NCI-H226 (cell line): Measurements from ENCODE around the gene BOK.
"Not testable (repeated sequence)": the region's sequence is repeated elsewhere in the genome, so short reads cannot be mapped to it uniquely, and the experiment has no call there.

Source experiments
- DNase-seq: peaks from one replicate; pipeline ENCODE4 v3.0.0-alpha.2; 2015

Gene BOK

DNA sequence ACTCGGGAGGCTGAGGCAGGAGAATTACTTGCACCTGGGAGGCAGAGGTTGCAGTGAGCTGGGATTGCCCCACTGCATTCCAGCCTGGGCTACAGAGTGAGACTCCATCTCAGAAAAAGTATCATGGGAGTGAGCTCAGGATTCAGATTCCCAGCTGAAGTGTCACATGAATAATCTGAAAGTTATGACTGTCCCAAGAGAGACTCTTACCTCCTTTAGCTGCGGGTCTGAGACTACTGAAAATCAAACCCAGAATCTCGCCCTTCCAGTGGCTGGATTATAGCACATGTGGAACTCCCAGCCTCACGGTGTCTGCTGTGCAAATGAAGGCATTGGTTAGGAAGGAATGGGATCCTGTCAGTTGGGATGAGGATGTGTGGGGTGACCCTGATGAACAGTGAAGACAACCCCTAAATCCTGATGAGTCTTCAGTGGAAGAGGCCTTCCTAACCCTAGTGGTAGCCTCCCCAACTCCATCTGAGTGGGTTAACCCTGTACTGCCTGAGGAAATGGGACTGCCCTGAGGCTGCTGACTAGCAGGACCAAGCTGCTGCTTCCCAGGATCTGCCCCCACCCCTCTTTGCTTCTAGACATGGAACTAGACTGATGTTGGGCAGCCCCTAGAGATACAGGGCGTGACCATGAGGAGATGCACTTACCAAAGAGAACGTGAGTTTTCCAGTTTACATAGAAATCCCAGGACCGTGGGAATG is 16.5 kb downstream of the BOK start:
- DNase-seq = no peak

DNA sequence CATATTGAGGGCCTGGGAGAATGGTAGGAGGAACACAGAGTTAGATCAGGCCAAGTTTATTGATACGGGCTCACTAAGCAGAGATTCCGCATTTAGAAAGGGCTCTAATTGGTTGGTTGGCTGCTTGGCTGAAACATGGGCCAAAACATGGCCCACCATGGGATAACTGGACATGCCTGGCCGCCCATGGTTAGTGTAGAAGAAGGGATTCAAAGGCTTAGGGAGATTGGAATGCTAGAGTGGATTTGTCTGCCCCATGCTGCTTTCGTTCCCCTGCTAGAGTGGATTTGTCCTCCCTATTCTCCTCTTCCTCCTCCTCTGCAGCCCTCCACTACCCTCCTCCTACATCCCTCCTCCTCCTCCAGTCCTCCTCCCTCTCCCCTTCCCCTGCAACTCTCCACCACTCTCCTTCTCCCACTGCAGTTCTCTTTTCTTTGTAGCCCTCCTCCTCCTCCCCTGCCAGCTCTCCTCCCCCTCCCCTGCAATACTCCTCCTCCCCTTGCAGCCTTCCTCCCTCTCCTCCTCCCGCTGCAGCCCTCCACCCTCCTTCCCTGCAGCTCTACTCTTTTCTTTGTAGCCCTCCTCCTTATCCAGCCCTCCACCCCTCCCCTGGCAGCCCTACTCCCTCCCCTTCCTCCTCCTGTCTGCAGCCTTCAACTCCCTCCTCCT is 17.2 kb downstream of the BOK start:
- no peak for DNase-seq

DNA sequence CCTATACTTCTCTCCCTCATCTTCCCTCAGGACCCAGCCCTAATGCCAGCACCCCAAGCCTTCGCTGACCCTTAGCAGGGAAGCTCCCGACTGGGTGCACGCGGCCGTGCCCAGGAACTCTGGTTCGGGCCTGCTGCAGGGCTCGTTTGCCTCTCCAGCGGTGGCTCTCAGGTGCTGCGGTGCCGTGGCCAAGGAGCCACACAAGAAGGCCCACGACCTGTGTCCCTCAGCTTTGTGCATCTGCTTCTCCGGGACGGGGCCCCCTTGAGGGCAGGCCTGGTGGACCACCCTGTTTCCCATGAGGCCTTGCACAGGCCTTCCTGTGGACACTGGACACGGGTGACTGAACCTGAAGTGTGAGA is 17.7 kb downstream of the BOK start:
- DNase-seq = no peak

DNA sequence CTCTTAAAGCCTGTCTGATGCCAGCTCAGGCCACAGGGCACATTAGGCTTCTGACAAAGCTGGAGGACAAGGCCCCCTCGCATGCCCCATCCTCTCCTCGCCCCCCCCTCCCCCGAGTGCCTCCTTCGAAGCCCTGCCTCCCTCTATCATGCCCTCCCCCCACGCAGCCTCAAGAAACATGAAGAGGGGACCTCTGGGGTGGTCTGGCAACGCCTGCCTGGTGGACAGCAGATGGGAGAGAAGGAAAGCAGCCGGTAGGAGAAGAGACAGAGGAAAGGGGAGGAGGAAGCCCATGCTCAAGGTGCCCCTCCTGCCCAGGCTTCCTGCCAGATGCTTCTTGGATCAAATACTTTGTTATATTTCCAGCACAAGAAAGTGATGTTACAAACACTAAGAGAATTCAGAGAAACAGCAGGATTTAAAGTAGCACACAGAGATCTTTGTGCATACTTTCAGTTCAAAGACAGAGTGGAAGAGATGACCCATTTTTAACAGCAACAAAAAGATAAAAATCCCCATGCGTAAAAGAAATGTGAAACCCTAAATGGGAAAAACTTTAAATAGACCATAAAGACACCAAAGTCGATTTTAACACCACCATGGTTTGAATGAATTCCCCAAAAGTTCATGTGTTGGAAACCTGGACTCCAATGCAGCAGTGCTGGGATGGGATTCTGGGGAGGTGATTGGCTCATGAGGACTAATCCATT is 19.0 kb downstream of the BOK start:
- DNase-seq = no peak

DNA sequence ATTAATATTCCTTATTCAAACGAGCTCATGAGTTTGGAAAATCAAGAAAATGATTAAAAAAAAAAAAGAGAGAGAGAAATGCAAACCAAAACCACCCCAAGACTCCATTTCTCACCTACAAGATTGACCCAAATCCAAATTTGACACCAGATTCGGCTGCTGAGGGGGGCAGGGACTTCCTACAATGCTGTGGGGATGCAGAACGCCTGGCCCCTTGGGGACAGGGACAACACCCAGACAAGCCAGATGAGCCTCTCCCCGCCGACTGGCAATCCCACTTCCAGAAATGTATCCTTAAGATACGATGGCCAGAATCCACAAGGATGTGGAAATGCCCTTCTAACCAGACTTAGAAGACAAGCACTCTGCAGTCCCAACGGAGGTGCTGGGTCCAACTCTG is 20.7 kb downstream of the BOK start:
- no peak for DNase-seq

DNA sequence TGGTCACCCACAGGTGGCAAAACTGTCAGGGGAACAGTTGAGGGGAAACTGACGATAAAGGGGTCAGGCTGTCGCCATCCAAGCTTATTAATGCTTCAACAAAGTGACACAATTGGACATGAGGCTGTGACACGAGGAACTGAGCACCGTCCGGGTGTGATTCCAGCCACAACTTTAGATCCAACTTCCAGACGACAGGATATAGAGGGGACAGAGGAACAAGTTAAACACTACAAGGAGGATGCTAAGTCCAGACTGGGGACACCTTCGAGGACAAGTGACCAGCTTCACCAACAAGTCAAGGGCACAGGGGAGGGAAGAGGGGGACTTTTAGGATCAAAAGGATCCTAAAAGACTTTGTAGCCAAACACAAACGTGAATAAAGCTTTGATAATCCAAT is 23.8 kb downstream of the BOK start:
- DNase-seq = no peak

DNA sequence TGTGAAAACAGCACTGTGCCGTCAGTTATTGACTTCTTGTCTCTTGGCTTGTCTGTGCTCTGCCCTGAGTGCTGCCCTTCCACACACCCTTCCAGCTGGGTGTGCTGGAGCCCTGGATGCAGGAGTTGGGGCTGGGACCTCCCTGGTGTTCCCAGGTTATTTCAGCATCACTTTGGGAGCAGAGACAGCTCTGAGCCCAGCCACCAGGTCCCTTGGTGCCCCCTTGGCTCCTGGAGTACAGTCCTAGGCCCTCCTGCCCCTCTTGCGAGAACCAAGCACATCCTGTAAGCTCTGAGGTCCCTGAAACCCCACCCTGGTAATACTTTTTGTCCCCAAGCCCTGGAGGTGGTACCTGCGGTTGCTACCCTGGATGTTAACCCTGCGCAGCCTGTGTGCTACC is 24.3 kb downstream of the BOK start:
- DNase-seq = no peak

DNA sequence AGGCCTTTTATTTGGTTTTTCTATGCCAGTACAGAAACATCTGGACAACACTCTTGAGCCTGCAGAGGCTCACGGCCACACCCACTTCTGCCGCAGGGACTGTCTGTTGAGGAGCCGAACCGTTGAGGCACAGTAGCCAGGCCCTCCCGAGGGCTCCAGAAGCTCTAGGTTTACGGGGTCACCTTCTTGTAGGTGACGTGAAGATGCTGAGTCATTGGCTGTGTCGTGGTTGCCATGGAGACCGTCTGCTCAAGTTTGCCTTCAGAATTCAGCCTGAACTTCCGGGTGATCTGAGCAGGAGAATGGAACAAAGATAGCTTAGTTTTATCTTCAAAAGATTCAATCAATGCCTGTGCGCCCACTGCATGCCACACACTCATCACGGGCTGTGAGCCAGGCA is 25.9 kb downstream of the BOK start:
- peak; percentile 12 for DNase-seq

DNA sequence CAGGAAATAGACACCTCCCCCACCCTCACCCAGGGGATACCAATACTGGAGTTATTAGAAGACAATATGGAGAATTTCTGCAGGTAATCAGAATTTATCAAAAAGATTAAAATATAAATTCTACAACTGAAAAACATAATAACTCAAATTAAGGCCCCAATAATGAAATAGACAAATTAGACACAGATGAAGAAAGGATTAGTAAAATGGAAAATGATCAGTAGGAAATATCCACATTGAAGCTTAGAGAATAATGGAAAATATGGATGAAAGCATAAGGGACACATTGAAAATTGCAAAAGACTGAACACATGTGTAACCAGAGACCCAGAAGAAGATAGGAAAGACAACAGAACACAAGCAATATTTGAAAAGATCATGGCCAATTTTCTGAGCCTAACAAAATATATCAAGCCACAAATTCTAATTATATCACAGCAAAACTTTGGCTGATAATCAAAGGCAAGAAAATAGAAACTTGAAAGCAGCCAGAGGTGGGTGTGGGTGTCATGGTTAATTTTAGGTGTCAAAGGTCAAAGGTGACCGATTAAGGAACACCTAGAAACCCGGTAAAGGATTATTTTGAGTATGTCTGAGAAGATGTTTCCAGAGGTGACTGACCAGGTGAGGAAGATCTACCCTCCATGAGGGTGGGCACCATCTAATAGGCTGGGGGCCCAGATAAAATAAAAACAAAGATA is 28.2 kb downstream of the BOK start:
- DNase-seq = no peak

DNA sequence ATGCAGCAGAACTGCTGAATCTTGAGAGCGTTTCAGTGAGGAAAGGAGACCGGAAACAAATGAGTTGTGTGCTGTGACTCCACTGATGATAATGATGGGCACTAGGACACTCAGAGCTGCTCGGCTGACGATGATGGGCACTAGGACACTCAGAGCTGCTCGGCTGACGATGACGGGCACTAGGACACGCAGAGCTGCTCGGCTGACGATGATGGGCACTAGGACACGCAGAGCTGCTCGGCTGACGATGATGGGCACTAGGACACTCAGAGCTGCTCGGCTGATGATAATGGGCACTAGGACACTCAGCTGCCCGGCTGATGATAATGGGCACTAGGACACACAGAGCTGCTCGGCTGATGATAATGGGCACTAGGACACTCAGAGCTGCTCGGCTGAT is 31.3 kb downstream of the BOK start:
- not testable (repeated sequence) for DNase-seq

DNA sequence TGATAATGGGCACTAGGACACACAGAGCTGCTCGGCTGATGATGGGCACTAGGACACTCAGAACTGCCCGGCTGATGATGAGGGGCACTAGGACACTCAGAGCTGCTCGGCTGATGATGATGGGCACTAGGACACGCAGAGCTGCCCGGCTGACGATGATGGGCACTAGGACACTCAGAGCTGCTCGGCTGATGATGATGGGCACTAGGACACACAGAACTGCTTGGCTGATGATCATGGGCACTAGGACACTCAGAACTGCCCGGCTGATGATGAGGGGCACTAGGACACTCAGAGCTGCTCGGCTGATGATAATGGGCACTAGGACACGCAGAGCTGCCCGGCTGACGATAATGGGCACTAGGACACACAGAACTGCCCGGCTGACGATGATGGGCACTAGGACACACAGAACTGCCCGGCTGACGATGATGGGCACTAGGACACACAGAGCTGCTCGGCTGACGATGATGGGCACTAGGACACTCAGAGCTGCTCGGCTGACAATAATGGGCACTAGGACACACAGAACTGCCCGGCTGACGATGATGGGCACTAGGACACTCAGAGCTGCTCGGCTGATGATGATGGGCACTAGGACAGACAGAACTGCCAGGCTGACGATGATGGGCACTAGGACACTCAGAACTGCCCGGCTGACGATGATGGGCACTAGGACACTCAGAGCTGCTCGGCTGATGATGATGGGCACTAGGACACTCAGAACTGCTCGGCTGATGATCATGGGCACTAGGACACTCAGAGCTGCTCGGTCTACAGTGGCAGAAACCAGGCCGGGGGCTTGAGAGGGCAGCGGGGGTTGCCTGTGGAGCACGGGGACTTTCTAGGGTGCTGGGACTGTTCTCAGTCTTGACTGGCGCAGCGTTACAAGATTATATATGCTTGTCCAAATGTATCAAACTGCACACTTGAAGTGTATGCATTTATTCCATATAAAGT is 32.2 kb downstream of the BOK start:
- not testable (repeated sequence) for DNase-seq

DNA sequence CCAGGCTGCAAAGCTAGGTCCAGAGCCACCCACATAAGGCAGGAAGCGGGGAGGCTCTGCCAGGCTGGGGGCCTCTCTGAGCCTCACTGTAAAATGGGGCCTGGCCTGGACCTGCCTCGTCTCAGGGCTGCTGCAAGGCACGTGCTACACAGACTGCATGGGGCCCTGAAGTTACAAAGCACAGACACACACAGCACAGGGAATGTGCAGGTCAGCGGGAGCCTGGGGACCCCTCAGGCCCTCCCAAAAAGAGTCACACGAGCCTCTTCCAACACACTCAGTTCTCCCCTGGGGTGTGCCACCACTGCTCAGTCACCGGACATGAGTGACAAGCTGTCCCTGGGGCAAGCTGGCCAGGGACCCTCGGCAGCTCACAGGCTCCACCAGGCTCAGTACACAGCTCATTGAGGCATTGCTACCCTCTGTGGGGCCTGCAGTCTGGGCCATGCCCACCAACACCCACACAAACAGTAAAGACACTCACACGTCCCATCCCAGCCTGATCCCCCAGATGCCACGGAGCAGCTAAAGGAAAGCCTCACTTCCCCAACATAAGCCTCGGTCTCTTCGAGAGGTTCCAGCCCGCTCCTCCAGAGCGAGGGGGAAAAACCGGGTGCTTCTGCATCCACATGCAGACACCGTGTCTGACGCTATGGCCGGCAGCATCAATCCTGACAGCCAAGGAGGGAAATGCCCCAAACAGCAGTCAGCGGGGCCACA is 33.7 kb downstream of the BOK start:
- no peak for DNase-seq

DNA sequence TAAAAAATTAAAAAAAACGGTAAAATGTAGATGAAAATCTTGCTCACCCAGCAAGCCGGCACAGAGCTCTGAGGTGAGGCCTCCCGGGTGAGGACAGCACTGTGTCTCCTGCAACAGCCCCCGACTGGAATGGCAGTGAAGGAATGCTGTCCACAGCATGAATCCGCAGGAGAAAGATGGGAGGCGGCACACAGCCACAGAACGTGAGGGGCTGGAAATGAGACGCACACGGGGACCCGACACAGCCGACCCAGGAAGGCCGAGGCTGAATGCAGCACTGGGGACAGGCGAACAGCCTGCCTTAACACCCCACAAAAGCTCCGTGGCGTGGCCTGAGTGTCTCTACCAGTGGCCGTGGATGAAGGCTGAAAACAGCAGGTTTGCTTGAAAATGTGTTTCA is 34.7 kb downstream of the BOK start:
- no peak for DNase-seq

DNA sequence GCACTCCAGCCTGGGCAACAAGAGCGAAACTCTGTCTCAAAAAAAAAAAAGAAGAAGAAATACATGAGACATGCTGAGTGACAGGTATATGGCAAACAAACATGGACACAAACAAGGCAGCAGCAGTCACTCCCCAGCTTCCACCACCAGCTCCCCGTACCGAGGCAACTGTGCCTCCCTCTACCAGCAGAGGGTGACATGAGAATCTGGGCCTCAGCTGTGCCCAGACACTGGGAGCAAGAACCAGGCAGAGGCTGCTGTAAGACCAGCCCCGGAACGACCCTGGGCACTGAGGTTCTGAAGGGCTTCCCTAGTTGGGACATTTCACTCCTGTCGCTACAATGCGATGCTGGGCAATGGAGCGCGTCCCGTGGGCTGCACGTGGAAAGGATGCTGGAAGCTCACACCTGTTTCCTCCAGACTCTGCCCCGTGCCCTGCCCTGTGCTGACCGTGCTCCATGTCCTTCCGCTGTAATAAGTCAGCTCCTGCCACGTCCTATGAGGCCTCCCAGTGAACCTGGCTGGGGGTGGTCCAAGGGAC is 37.1 kb downstream of the BOK start:
- no peak for DNase-seq

DNA sequence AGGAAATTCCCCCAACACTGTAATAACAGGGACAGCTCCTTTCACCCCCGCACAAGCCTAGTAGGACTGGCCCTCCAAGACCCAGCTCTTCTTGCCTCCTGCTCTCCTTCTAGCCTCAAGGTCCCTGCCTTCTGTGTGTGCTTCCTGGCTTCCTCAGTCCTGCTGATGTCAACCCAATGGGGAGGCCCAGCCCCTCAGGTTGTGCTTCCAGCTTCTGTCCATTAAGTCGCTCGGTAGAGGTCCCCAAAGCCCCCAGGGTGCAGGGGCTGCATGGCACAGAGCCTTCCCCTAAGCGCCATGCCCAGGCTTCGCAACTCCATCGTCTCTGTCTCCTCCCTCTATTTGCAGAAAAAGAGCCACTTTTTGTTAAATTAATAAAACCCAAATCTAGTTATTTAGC is 39.0 kb downstream of the BOK start:
- no peak for DNase-seq

DNA sequence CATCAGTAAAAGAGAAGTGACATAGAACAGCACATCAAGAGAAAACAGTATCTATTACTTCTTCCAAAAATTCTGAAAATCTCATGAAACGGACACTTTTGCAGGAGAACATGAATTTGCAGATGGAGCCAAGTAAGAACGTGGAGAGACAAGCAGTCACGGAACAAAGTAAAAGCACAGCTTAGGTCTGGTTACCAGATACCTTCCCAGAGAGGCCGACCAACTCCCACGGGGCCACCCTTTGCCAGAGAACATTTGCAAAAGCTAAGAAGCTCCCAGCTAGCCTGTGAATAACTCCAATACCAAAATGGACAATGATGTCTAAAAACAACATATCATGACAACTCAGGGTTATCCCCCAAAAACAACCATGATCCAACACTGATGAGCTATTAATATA is 39.5 kb downstream of the BOK start:
- DNase-seq = no peak

DNA sequence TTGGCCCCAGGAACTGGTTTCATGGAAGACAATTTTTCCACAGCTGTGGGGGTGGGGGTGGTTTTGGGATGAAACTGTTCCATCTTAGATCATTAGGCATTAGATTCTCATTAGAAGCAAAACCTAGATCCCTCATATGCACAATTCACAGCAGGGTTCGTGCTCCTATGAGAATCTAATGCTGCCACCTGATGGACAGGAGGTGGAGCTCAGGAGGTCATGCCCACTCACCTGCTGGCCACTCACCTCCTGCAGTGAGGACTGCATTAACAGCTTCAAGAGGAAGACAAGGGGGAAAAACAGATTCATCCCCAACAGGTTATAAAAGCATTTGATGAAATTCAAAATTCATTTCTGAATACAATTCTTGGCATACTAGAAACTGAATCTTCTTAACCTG is 39.9 kb downstream of the BOK start:
- no peak for DNase-seq

DNA sequence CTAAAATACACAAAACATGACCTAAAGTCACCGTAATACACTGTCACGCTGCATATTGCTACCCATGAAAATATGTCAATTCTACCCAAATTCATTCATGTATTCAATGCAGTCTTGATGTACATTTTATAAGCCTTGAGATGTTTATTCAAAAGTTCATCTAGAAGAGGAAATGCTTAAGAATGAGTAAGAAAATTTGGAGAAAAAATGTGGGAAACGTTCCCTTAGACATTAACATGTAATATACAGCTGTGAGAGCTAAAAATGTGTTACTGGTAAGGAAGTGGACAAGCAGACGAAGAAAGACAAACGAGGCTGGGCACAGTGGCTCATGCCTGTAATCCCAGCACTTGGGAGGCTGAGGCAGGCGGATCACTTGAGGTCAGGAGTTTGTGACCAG is 41.1 kb downstream of the BOK start:
- no peak for DNase-seq

DNA sequence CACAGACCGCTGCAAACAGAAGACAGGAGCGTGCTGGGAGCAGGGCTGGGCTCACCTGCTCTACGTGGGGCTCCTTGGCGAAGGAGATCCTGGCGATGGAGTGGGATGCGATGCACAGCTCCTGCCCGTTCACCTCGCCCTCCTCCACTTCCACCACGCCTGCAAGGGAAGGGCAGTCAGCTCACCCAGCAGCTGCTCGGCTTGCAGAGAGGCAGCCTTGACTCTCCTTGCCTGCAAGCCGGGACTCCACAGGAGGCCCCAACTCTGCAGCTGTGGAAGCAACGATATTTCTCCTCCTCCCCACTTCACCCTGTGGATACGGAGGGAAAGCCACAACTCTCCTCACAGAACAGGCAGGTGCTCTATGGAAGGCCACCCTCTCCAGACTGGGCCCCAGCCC is 43.3 kb downstream of the BOK start:
- DNase-seq = no peak

DNA sequence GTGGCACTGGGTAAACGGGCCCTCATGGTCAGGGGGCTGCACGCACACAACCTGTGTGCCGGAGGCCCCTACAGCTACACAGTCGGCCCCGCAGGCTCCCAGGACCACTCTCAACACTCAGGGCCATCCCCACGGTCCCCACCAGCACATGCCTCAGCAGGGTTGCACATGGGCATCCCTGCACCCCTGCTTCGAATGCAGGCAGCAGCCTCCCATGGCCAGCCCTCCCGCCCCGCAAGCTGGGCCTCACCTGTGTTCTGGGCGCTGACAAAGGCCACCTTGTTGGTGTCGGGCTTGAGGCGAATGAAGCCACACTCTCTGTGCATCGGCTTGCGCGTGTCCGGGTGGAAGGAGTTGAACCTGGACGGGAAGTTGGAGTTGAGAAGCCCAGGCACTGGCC is 44.2 kb downstream of the BOK start:
- DNase-seq = no peak

DNA sequence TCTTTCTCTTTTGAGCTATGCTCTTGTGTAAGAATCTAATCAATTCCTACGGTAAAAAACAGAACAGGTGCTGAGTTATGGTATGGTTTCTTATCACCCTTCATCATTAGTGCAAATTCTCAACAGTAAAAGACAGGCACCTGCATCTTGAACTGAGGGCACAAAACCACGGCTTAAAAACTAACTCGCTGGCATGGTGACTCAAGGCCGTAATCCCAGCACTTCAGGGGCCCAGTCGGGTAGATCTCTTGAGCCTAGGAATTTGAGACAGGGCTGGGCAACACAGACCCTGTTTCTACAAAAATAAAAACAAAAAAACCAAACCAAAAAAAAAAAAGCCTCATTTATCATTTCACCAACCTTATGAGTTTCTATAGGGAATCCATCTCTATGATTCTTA is 45.1 kb downstream of the BOK start:
- no peak for DNase-seq

DNA sequence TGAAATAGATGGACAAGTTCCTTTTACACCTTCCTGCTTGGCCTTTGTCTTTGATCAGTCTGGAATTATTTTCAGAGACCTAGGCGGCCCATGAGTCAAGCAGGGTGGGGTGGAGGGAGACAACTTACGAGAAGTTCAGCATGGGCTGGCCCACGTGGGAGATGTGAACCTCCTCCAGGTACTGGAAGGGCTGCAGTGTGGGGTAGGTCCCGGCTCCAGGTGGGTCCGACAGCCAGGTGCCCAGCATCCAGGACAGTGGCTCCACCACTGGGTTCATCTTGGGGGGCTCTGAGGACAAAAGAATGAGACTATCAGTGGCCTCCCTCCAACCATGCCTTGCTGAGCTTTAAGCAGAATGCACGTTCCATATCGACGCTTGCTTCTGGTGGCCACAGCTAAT is 47.6 kb downstream of the BOK start:
- DNase-seq = no peak
